ENCODE data around the gene KAZN.

KAZN gene

GRCh38 chr1:14877224-14877623 is 278.7 kb downstream of the KAZN start:
- Histone ChIP-seq H3K4me1 (ENCODE audit: control insufficient read depth, insufficient read depth, low read length, poor library complexity, severe bottlenecking) (no peaks in the 10 kb centered on the region), H3K27me3 (replicated peaks; ENCODE audit: control insufficient read depth, insufficient read depth, low read length, poor library complexity, severe bottlenecking) (no peaks in the 10 kb centered on the region), H3K4me3 (ENCODE audit: insufficient read depth, low read depth, low read length, poor library complexity, severe bottlenecking) (no peak overlapping the region), H3K36me3 (ENCODE audit: control insufficient read depth, insufficient read depth, low read length) (no peaks in the 10 kb centered on the region), H3K27ac (ENCODE audit: insufficient read depth, low read length, poor library complexity, severe bottlenecking) (no peak overlapping the region), H3K9me3 (ENCODE audit: control insufficient read depth, low read length) (no peaks in the 10 kb centered on the region)
- DNase-seq, result no peak

DNA sequence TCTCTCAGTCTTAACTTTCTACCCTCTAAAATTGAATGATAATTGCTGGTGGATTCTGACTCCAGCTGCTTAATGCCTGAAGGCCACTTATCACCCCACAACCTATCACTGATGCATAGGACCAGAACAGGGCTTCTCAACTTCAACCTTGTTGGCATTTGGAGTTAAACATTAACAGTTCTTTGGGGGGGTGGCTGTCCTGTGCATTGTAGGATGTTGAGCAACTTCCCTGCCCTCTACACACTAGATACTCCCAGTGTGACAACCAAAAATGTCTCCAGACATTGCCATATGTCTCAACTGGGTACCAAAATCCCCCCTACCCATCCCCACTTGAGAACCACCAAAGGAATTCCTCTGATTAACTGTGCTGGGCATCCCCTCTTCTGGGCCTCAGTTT is 279.6 kb downstream of the KAZN start:
- H3K27ac ChIP-seq (ENCODE audit: insufficient read depth, low read length, poor library complexity, severe bottlenecking), result no peak overlapping the region
- no peak overlapping the region for H3K4me3 ChIP-seq (ENCODE audit: insufficient read depth, low read depth, low read length, poor library complexity, severe bottlenecking)
- H3K27me3 ChIP-seq (replicated peaks; ENCODE audit: control insufficient read depth, insufficient read depth, low read length, poor library complexity, severe bottlenecking), result no peaks in the 10 kb centered on the region
- H3K36me3 ChIP-seq (ENCODE audit: control insufficient read depth, insufficient read depth, low read length), result no peaks in the 10 kb centered on the region
- no peaks in the 10 kb centered on the region for H3K4me1 ChIP-seq (ENCODE audit: control insufficient read depth, insufficient read depth, low read length, poor library complexity, severe bottlenecking)
- no peaks in the 10 kb centered on the region for H3K9me3 ChIP-seq (ENCODE audit: control insufficient read depth, low read length)
- DNase-seq, result no peak

DNA sequence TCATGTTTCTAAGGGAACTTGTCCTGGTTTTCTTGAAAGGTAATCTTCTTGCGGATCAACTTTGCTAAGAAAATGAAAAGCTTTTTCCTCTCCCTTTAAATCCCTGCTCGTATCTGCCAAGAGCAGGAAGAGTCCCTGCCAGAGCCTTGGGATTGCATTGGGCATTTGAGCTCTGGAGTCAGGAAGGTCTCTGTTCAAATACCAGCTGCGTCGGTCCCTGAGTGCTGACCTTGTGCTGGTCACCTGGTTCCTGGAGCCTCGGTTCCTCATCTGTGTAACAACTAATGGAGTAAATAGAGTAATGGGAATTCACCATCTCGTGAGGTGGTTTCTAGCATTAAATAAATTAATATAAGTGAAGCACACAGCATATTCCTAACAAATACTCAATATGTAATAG is 280.5 kb downstream of the KAZN start:
- DNase-seq, result no peak
- Histone ChIP-seq H3K4me1 (ENCODE audit: control insufficient read depth, insufficient read depth, low read length, poor library complexity, severe bottlenecking) (no peaks in the 10 kb centered on the region), H3K36me3 (ENCODE audit: control insufficient read depth, insufficient read depth, low read length) (no peaks in the 10 kb centered on the region), H3K4me3 (ENCODE audit: insufficient read depth, low read depth, low read length, poor library complexity, severe bottlenecking) (no peak overlapping the region), H3K27ac (ENCODE audit: insufficient read depth, low read length, poor library complexity, severe bottlenecking) (no peak overlapping the region), H3K27me3 (replicated peaks; ENCODE audit: control insufficient read depth, insufficient read depth, low read length, poor library complexity, severe bottlenecking) (no peaks in the 10 kb centered on the region), H3K9me3 (ENCODE audit: control insufficient read depth, low read length) (no peaks in the 10 kb centered on the region)

DNA sequence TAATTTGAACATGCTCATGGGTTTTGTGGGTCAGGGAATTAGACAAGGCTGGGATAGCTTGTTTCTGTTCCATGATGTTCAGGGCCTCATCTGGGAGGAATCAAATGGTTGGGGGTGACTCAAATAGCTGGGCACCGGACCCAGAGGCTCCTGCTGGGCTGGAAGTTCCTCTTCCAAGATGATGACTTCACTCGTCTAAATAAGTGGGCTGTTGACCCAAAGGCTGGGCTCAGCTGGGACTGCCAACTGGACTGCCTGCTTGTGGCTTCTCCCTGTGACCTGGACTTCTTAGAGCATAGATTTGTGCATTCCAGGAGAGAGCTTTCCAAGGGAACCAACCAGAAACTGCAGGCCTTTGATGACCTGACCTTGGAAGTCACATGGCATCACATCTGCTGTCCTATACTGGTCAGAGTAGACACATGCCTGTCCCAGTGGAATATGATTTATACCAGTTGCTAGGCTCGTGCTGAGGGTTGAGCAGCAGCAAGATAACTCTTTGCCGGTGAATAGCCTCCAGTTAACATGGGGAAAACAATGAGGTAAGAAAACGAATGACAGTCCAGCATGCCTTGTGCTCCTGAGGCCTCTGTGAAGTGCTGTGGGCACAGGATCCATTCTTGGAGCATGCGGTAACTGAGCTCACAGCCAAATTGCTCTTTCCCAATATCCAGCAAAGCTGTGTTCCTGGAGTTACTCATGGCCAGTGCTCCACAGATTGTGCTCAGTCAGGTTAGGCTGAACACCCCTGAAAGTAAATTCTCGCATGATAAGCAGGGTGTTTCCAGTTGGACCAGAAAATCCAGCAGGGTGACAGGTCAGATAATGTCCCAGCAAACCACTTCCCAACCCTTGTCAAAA is 282.2 kb downstream of the KAZN start:
- Histone ChIP-seq H3K27ac (ENCODE audit: insufficient read depth, low read length, poor library complexity, severe bottlenecking) (no peak overlapping the region), H3K9me3 (ENCODE audit: control insufficient read depth, low read length) (no peaks in the 10 kb centered on the region), H3K36me3 (ENCODE audit: control insufficient read depth, insufficient read depth, low read length) (no peaks in the 10 kb centered on the region), H3K27me3 (replicated peaks; ENCODE audit: control insufficient read depth, insufficient read depth, low read length, poor library complexity, severe bottlenecking) (no peaks in the 10 kb centered on the region), H3K4me3 (ENCODE audit: insufficient read depth, low read depth, low read length, poor library complexity, severe bottlenecking) (no peak overlapping the region), H3K4me1 (ENCODE audit: control insufficient read depth, insufficient read depth, low read length, poor library complexity, severe bottlenecking) (no peaks in the 10 kb centered on the region)
- no peak for DNase-seq

DNA sequence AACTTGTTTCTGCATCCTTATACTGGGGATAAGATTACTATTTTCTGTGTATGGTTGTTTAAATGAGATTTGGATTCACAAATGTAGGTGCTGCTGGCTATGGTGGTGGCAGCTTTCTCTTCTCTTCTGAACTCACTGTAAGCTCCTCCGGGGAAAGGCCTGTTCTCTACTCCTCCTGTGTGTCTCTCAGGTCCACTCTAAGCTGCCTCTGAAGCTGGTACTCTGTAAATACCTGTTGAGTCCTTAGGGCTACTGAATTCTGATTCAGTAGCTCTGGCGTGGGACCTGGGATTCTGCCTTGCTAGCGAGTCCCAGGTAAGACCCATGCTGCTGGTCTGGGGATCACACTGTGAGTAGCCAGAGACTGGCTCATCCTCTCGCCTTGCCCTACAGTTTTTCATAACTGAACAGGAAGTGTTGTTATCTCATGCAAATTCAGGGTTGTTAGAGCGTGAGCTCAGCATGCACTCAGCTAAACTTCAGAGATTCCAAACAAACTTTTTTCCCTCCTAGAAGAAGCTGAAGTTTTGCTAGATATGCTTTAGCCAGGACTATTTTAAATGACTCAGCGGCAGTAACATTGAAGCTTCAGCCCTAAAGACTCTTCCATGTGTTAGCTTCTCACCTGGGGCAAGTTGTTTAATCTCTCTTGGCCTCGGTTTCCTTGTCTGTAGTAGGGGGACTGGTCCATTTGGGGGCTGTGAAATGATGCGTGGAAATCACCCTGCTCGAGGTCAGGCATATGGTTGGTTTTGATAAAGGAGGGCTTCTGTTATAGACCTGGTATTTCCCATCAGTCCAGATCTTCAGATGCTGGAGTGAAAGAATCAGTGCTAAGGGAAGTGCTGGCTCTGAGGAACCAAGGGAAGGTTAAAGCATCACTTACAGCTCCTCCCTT is 283.5 kb downstream of the KAZN start:
- H3K9me3 ChIP-seq (ENCODE audit: control insufficient read depth, low read length), result no peaks in the 10 kb centered on the region
- no peak for DNase-seq
- H3K27me3 ChIP-seq (replicated peaks; ENCODE audit: control insufficient read depth, insufficient read depth, low read length, poor library complexity, severe bottlenecking), result no peaks in the 10 kb centered on the region
- H3K4me1 ChIP-seq (ENCODE audit: control insufficient read depth, insufficient read depth, low read length, poor library complexity, severe bottlenecking), result no peaks in the 10 kb centered on the region
- no peak overlapping the region for H3K27ac ChIP-seq (ENCODE audit: insufficient read depth, low read length, poor library complexity, severe bottlenecking)
- no peak overlapping the region for H3K4me3 ChIP-seq (ENCODE audit: insufficient read depth, low read depth, low read length, poor library complexity, severe bottlenecking)
- no peaks in the 10 kb centered on the region for H3K36me3 ChIP-seq (ENCODE audit: control insufficient read depth, insufficient read depth, low read length)

DNA sequence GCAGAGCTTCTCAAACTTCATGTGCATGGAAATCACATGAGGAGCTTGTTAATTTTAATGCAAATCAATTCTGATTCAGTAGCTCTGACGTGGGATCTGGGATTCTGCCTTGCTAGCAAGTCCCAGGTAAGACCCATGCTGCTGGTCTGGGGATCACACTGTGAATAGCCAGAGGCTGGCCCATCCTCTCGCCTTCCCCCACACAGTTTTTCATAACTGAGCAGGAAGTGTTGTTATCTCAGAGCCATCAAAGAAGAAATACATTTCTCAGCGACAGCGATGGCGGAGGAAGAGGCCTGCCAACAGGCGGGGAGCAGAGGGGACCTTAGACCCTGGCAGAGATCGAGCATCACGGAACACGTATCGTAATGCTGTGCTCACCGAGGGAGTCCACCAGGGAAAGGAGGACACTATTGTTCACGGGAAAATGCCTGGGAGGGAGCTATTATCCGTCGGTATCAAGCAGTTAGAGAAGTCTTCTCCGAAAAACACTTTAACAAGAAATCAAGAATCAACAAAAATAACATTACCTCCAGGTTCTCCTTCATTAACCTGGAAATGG is 286.2 kb downstream of the KAZN start:
- Histone ChIP-seq H3K27me3 (replicated peaks; ENCODE audit: control insufficient read depth, insufficient read depth, low read length, poor library complexity, severe bottlenecking) (no peaks in the 10 kb centered on the region), H3K4me3 (ENCODE audit: insufficient read depth, low read depth, low read length, poor library complexity, severe bottlenecking) (no peak overlapping the region), H3K27ac (ENCODE audit: insufficient read depth, low read length, poor library complexity, severe bottlenecking) (no peak overlapping the region), H3K36me3 (ENCODE audit: control insufficient read depth, insufficient read depth, low read length) (no peaks in the 10 kb centered on the region), H3K4me1 (ENCODE audit: control insufficient read depth, insufficient read depth, low read length, poor library complexity, severe bottlenecking) (no peaks in the 10 kb centered on the region), H3K9me3 (ENCODE audit: control insufficient read depth, low read length) (no peaks in the 10 kb centered on the region)
- DNase-seq, result no peak

DNA sequence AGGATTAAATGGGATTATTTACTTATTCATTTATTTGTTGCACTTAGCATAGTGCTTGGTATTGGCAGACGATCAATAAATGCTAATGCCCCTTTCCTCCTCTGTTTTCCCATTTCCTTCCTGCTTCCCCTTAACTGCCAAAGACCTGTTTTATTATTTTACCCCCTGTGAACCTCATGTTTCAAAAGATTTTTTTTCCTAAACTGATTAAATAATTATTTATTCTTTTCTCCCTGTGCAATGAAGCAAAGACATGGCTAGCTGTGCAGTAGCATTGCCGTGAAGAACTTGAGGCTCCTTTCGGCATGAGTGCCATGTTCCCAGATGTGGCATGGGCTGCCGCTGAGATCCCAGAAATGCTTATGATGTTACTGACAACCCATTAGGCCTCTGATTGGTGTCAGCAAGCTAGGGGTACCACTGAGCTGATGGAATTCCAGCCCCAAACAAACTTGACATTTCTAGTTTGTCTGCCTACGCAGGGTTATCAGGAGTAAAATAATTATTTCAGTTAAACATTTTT is 288.6 kb downstream of the KAZN start:
- no peaks in the 10 kb centered on the region for H3K27me3 ChIP-seq (replicated peaks; ENCODE audit: control insufficient read depth, insufficient read depth, low read length, poor library complexity, severe bottlenecking)
- H3K9me3 ChIP-seq (ENCODE audit: control insufficient read depth, low read length), result no peaks in the 10 kb centered on the region
- H3K27ac ChIP-seq (ENCODE audit: insufficient read depth, low read length, poor library complexity, severe bottlenecking), result no peak overlapping the region
- no peak overlapping the region for H3K4me3 ChIP-seq (ENCODE audit: insufficient read depth, low read depth, low read length, poor library complexity, severe bottlenecking)
- no peaks in the 10 kb centered on the region for H3K36me3 ChIP-seq (ENCODE audit: control insufficient read depth, insufficient read depth, low read length)
- DNase-seq, result no peak
- H3K4me1 ChIP-seq (ENCODE audit: control insufficient read depth, insufficient read depth, low read length, poor library complexity, severe bottlenecking), result no peaks in the 10 kb centered on the region

- Histone ChIP-seq H3K9me3 (ENCODE audit: control insufficient read depth, low read length) (no peaks in the 10 kb centered on the region), H3K27ac (ENCODE audit: insufficient read depth, low read length, poor library complexity, severe bottlenecking) (no peak overlapping the region), H3K4me1 (ENCODE audit: control insufficient read depth, insufficient read depth, low read length, poor library complexity, severe bottlenecking) (no peaks in the 10 kb centered on the region), H3K27me3 (replicated peaks; ENCODE audit: control insufficient read depth, insufficient read depth, low read length, poor library complexity, severe bottlenecking) (no peaks in the 10 kb centered on the region), H3K4me3 (ENCODE audit: insufficient read depth, low read depth, low read length, poor library complexity, severe bottlenecking) (no peak overlapping the region), H3K36me3 (ENCODE audit: control insufficient read depth, insufficient read depth, low read length) (no peaks in the 10 kb centered on the region)
- no peak for DNase-seq
Observed at GRCh38 chr1:14887764-14888350, 289.4 kb downstream of the KAZN start.

DNA sequence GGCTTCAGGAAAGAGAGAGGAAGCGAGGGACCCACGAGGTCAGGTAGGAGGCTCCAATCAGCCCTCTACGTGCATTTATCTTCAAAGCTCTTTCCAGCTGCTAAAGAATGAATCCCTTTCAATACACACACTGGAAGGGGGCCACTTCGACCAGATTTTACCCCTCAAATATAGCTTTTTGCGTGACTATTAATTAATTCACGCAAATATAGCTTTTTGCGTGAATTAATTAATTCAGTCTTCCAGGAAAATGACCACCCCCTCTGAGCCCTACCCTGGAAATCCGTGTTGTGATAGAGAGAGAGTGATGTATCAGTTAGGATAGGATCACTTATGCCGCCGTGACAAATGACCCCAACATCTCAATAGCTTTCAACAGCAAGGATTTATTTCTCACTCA is 289.9 kb downstream of the KAZN start:
- DNase-seq, result no peak
- Histone ChIP-seq H3K4me1 (ENCODE audit: control insufficient read depth, insufficient read depth, low read length, poor library complexity, severe bottlenecking) (no peaks in the 10 kb centered on the region), H3K4me3 (ENCODE audit: insufficient read depth, low read depth, low read length, poor library complexity, severe bottlenecking) (no peak overlapping the region), H3K27me3 (replicated peaks; ENCODE audit: control insufficient read depth, insufficient read depth, low read length, poor library complexity, severe bottlenecking) (no peaks in the 10 kb centered on the region), H3K27ac (ENCODE audit: insufficient read depth, low read length, poor library complexity, severe bottlenecking) (no peak overlapping the region), H3K9me3 (ENCODE audit: control insufficient read depth, low read length) (no peaks in the 10 kb centered on the region), H3K36me3 (ENCODE audit: control insufficient read depth, insufficient read depth, low read length) (no peaks in the 10 kb centered on the region)
